HepG2 (cell line): ENCODE measurements around the gene ARHGEF26.

ENCODE experiments used
- BCLAF1 ChIP-seq: fragments of 450-650 bp; IDR thresholded peaks from 2 replicates; pipeline ENCODE4 v1.6.1; 2017; ENCODE audit warnings: mild to moderate bottlenecking
- CC2D1A ChIP-seq: sonication (generic); formaldehyde crosslinking; IDR thresholded peaks from 2 replicates; pipeline ENCODE4 v1.8.1; 2023; ENCODE audit warnings: mild to moderate bottlenecking, missing genetic modification reagents
- EP300 ChIP-seq, 3 experiments: sonication (generic) in 1 of 3; formaldehyde crosslinking in 1 of 3; IDR thresholded peaks; 2 replicates each; pipeline versions ENCODE4 v1.5.1 to v1.6.1; 2011 to 2020; ENCODE audit warnings: low read depth in 2 of 3, low read length in 2 of 3, borderline replicate concordance in 1 of 3, improper control_type of control experiment in 1 of 3, mild to moderate bottlenecking in 1 of 3, missing genetic modification reagents in 1 of 3, moderate library complexity in 1 of 3
- MEIS2 ChIP-seq: sonication (generic); formaldehyde crosslinking; IDR thresholded peaks from 2 replicates; pipeline ENCODE4 v1.9.0; 2021; ENCODE audit warnings: mild to moderate bottlenecking, missing genetic modification reagents
- MXD4 ChIP-seq: IDR thresholded peaks from 2 replicates; pipeline ENCODE4 v1.6.1; 2016; ENCODE audit warnings: mild to moderate bottlenecking, missing biosample characterization, missing genetic modification reagents
- POLR2AphosphoS5 ChIP-seq: IDR thresholded peaks from 2 replicates; pipeline ENCODE4 v1.6.1; 2012; ENCODE audit warnings: low read depth, low read length
- RNF2 ChIP-seq: fragments of 450-650 bp; conservative IDR thresholded peaks from 2 replicates; pipeline ENCODE4 v1.6.1; 2016; ENCODE audit warnings: low read depth
- SETDB1 ChIP-seq: sonication (generic); formaldehyde crosslinking; IDR thresholded peaks from 2 replicates; pipeline ENCODE4 v1.5.1; 2020; ENCODE audit warnings: missing genetic modification reagents, mild to moderate bottlenecking, borderline replicate concordance
- ZNF253 ChIP-seq: sonication (generic); formaldehyde crosslinking; IDR thresholded peaks from 2 replicates; pipeline ENCODE4 v1.8.0; 2022; ENCODE audit warnings: mild to moderate bottlenecking, missing genetic modification reagents, borderline replicate concordance
- ZNF7 ChIP-seq: IDR thresholded peaks from 2 replicates; pipeline ENCODE4 v1.6.1; 2016; ENCODE audit warnings: missing biosample characterization, missing genetic modification reagents

DNA sequence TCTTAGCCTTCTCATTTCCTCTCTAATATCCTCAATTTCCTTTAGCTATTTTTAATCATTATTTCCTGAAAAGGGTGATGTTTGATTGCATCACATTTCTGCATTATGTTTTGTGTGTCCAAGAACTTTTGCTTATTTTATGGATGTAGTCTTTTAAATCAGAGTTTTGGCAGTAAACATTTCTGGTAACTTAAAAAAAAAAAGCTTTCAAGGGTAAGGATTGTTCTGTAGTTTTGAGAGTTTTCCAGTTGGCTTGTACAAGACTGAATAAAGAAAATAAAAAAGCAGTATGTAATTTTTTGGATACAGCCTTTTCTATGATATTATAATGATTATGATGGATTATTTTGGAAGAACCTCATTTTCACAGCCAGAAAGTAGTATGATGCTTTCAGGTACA lies 103.7 kb downstream of the ARHGEF26 start:
- TF ChIP-seq MXD4, result no peak
- no peak for TF ChIP-seq RNF2
- no peak for TF ChIP-seq CC2D1A (CRISPR knock-in tag)
- TF ChIP-seq ZNF7 (CRISPR knock-in tag), result no peak
- TF ChIP-seq SETDB1 (CRISPR knock-in tag), result no peak
- no peak for TF ChIP-seq POLR2AphosphoS5
- no peak for TF ChIP-seq BCLAF1
- no peak for TF ChIP-seq ZNF253 (CRISPR knock-in tag)
- TF ChIP-seq EP300 (IDR thresholded peaks at IDR 0.05; ENCODE audit: low read depth in 2 of 2, low read length in 2 of 2), result no peak
- TF ChIP-seq EP300 (CRISPR knock-in tag; IDR thresholded peaks at IDR 0.05; ENCODE audit: borderline replicate concordance), result no peak
- no peak for TF ChIP-seq MEIS2
